BLaER1 (cell line): ENCODE results near the gene MAP7D2.
A peak's percentile ranks its signal among the peaks of the same experiment; 100 is the strongest.

ENCODE experiments used
- H3K27ac ChIP-seq: shearing (Covaris generic); formaldehyde crosslinking; 2 replicates; pipeline ENCODE4 v1.8.1; 2022
- H3K27me3 ChIP-seq: shearing (Covaris generic); formaldehyde crosslinking; 2 replicates; pipeline ENCODE4 v1.8.1; 2022
- H3K36me3 ChIP-seq: shearing (Covaris generic); formaldehyde crosslinking; 2 replicates; pipeline ENCODE4 v1.8.1; 2022
- H3K4me1 ChIP-seq: shearing (Covaris generic); formaldehyde crosslinking; 2 replicates; pipeline ENCODE4 v1.8.1; 2022
- H3K4me2 ChIP-seq: shearing (Covaris generic); formaldehyde crosslinking; 2 replicates; pipeline ENCODE4 v1.8.1; 2022
- H3K4me3 ChIP-seq: shearing (Covaris generic); formaldehyde crosslinking; 2 replicates; pipeline ENCODE4 v1.8.1; 2022
- H3K9ac ChIP-seq: shearing (Covaris generic); formaldehyde crosslinking; 2 replicates; pipeline ENCODE4 v1.8.1; 2022
- H3K9me3 ChIP-seq: shearing (Covaris generic); formaldehyde crosslinking; 2 replicates; pipeline ENCODE4 v1.8.1; 2022
- H4K20me1 ChIP-seq: shearing (Covaris generic); formaldehyde crosslinking; 2 replicates; pipeline ENCODE4 v1.8.1; 2022
- Cebpa-rat ChIP-seq: shearing (Covaris generic); IDR thresholded peaks from 2 replicates; pipeline ENCODE4 v1.8.1; 2022

The MAP7D2 gene

GRCh38 chrX:20019672-20020365, 96.9 kb downstream of the MAP7D2 start:
- Histone ChIP-seq H3K4me3 (no peak overlapping the region), H3K9me3 (peaks cover 48% of the 10 kb centered on the region)
- no peak for TF ChIP-seq Cebpa-rat

GRCh38 chrX:20016616-20016945, 100.1 kb downstream of the MAP7D2 start:
- H3K4me1 ChIP-seq: peaks cover 9% of the 10 kb centered on the region
- H3K36me3 ChIP-seq: no peaks in the 10 kb centered on the region
- H3K27ac ChIP-seq: no peak overlapping the region
- no peak overlapping the region for H3K4me2 ChIP-seq
- H4K20me1 ChIP-seq: no peaks in the 10 kb centered on the region
- no peak for TF ChIP-seq Cebpa-rat
- H3K9ac ChIP-seq: no peak overlapping the region
- no peak overlapping the region for H3K4me3 ChIP-seq
- H3K9me3 ChIP-seq: peaks cover 59% of the 10 kb centered on the region
- H3K27me3 ChIP-seq: no peaks in the 10 kb centered on the region

More at GRCh38 chrX:20019672-20020365, 96.9 kb downstream of the MAP7D2 start:
- no peaks in the 10 kb centered on the region for H3K27me3 ChIP-seq
- peaks cover 9% of the 10 kb centered on the region for H3K4me1 ChIP-seq
- H4K20me1 ChIP-seq: no peaks in the 10 kb centered on the region
- H3K36me3 ChIP-seq: no peaks in the 10 kb centered on the region
- H3K4me2 ChIP-seq: no peak overlapping the region
- H3K9ac ChIP-seq: no peak overlapping the region
- H3K27ac ChIP-seq: no peak overlapping the region

DNA sequence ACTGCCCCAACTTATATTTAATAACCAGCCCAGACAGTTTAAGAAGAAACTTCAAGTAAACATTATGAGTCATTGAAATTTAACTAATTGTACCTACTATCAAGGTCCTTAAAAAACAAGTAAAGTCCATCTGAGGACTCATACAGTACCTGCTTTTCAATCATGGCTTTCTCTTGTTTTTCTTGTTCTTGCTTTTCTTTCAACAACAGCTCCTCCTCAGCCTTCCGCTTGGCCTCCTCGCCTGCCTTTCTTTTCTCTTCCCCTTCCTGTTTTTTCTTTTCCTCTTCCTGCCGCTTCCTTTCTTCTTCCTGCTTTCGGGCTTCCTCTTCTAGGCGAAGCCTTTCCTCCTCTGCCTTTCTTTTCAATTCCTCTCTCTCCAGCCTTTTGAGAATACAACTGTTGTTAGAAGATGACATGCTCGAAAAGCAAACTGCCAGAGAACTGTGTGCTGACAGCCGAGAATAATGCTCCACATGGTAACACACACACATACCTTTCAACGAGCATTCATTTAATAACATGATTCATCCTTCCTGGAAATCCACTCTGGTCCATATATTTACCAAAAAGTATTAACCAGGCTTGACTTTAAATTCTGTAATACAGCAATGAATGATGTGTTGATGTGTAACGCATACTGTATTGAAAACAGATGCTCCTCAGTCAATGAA, 100.6 kb downstream of the MAP7D2 start:
- Histone ChIP-seq H3K4me3 (no peak overlapping the region; the same call in 1 of the 2 replicates), H3K4me2 (no peak overlapping the region), H3K27ac (no peak overlapping the region), H3K27me3 (no peaks in the 10 kb centered on the region), H3K4me1 (peaks cover 9% of the 10 kb centered on the region), H3K36me3 (no peaks in the 10 kb centered on the region), H3K9me3 (peaks cover 59% of the 10 kb centered on the region), H3K9ac (no peak overlapping the region), H4K20me1 (no peaks in the 10 kb centered on the region)
- no peak for TF ChIP-seq Cebpa-rat

- Histone ChIP-seq H3K4me2 (no peak overlapping the region), H4K20me1 (no peaks in the 10 kb centered on the region), H3K36me3 (no peaks in the 10 kb centered on the region), H3K4me3 (no peak overlapping the region), H3K9ac (no peak overlapping the region), H3K27ac (no peak overlapping the region), H3K4me1 (peaks cover 9% of the 10 kb centered on the region), H3K9me3 (peaks cover 53% of the 10 kb centered on the region), H3K27me3 (no peaks in the 10 kb centered on the region)
- no peak for TF ChIP-seq Cebpa-rat
Measured at GRCh38 chrX:20015422-20015821, 101.3 kb downstream of the MAP7D2 start.

GRCh38 chrX:20011608-20012007, 105.1 kb downstream of the MAP7D2 start:
- Histone ChIP-seq H3K27ac (no peak overlapping the region), H3K36me3 (no peaks in the 10 kb centered on the region), H3K27me3 (no peaks in the 10 kb centered on the region), H3K9me3 (peaks cover 28% of the 10 kb centered on the region), H3K4me1 (peaks cover 9% of the 10 kb centered on the region), H3K9ac (no peak overlapping the region), H3K4me2 (0 out of 2 replicates have a peak overlapping the region, but pooled peaks have one; percentile 2), H4K20me1 (no peaks in the 10 kb centered on the region), H3K4me3 (no peak overlapping the region)
- TF ChIP-seq Cebpa-rat: no peak

GRCh38 chrX:20007962-20008622, 108.6 kb downstream of the MAP7D2 start:
- H3K27ac ChIP-seq: no peak overlapping the region
- no peak for TF ChIP-seq Cebpa-rat
- H3K4me2 ChIP-seq: no peak overlapping the region
- no peak overlapping the region for H3K9ac ChIP-seq
- no peaks in the 10 kb centered on the region for H3K4me1 ChIP-seq
- no peak overlapping the region for H3K4me3 ChIP-seq
- H3K9me3 ChIP-seq: no peaks in the 10 kb centered on the region
- no peaks in the 10 kb centered on the region for H3K36me3 ChIP-seq
- H3K27me3 ChIP-seq: no peaks in the 10 kb centered on the region
- no peaks in the 10 kb centered on the region for H4K20me1 ChIP-seq

DNA sequence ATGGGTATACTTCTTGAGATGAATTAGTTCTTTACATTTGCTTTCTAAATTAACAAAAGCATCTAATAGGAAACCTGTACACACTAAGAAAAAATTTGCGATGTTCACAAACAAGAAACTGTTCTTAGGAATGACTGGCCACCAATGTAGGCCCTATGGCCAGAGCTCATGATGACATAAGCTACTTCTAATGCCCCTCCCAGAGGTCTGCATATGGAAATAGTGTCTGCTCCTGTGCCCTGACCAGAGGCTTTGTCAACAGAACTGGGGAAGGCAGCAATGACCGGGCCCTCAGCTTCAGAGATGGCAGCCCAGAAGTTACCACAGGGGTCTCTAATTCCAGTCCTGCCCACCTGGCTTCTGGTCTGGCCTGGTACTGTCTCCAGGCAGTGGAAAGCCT, 110.8 kb downstream of the MAP7D2 start:
- no peak overlapping the region for H3K27ac ChIP-seq
- no peaks in the 10 kb centered on the region for H3K4me1 ChIP-seq
- H4K20me1 ChIP-seq: no peaks in the 10 kb centered on the region
- no peak overlapping the region for H3K4me2 ChIP-seq
- H3K4me3 ChIP-seq: no peak overlapping the region
- H3K9me3 ChIP-seq: no peaks in the 10 kb centered on the region
- no peak overlapping the region for H3K9ac ChIP-seq
- H3K36me3 ChIP-seq: no peaks in the 10 kb centered on the region
- no peak for TF ChIP-seq Cebpa-rat
- H3K27me3 ChIP-seq: no peaks in the 10 kb centered on the region

DNA sequence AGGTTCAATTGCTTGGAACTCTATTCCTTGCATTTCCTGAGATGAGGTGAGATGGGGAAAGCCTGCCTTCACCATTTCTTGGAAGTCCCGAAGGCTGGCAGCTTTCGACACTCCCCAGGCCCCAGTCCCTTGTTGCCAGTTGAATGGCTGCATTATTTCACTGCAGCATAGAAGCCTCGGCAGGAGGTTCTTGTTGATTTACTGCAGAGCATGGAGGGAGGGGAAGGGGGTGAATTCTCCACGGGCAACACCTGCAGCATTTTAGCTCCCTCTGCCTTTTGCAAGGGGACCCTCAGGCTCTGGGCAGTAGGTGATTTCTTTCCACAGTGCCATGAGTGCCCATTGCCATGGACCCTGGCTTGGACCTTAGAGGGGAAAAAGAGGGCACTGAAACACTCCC, 115.1 kb downstream of the MAP7D2 start:
- Histone ChIP-seq H3K4me2 (no peak overlapping the region), H3K36me3 (no peaks in the 10 kb centered on the region), H3K9me3 (no peaks in the 10 kb centered on the region), H4K20me1 (no peaks in the 10 kb centered on the region), H3K9ac (no peak overlapping the region), H3K27ac (no peak overlapping the region), H3K27me3 (no peaks in the 10 kb centered on the region), H3K4me3 (no peak overlapping the region), H3K4me1 (peaks cover 10% of the 10 kb centered on the region)
- TF ChIP-seq Cebpa-rat: no peak

DNA sequence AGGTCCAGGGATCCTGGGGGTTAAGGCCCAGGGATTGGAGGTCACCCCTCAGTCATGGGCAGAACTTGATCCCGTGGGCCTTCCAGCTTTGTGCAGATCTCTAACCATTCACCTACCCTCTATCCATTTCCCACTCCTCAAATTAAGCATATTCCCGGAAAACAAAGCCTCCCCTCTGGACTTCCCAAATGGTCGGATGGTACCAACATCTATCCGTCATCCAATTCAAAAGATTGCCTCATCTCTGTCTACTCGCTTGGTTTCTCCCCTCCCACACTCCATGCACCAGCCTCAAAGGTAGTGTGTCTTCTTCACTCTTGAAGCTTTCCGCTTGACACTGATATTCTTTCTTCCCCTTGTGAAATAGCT, 125.4 kb downstream of the MAP7D2 start:
- peak overlapping the region; percentile 77 for H3K4me3 ChIP-seq
- H3K9ac ChIP-seq: no peak overlapping the region

More for the DNA sequence above, 125.4 kb downstream of the MAP7D2 start:
- no peaks in the 10 kb centered on the region for H3K36me3 ChIP-seq
- H3K4me2 ChIP-seq: peak overlapping the region; percentile 66
- no peak for TF ChIP-seq Cebpa-rat
- no peaks in the 10 kb centered on the region for H3K4me1 ChIP-seq
- H4K20me1 ChIP-seq: 0 out of 2 replicates have a peak, but pooled peaks cover 6% of the 10 kb centered on the region
- H3K27ac ChIP-seq: no peak overlapping the region
- peaks cover 8% of the 10 kb centered on the region; the same call in 1 of the 2 replicates for H3K9me3 ChIP-seq
- no peaks in the 10 kb centered on the region for H3K27me3 ChIP-seq
